BJ (cell line): Measurements from ENCODE around the gene PRSS3. TPM values are rescaled to one million over a fixed set of nuclear protein-coding genes. Genes with fewer than 3 reads are reported as not detected.
A peak's percentile ranks its signal among the peaks of the same experiment; 100 is the strongest.

Experiments used
- CTCF ChIA-PET: fragments of 350-600 bp; formaldehyde crosslinking; extraction: SDS; loops from one replicate; lab custom pipeline; 2021; ENCODE audit warnings: antibody characterized with exemption, inconsistent platforms; lab: Yijun Ruan, JAX
- POLR2A ChIA-PET: fragments of 300-600 bp; sonication (Branson Sonifier 250); formaldehyde crosslinking; extraction: SDS; loops from one replicate; lab custom pipeline; 2021; ENCODE audit warnings: antibody characterized with exemption; lab: Charles Lee
- DNase-seq: peaks from one replicate; pipeline ENCODE4 v3.0.0-alpha.2; 2011; ENCODE audit warnings: low read depth
- H3K27me3 ChIP-seq: 2 replicates; pipeline ENCODE4 v1.6.0; 2011; ENCODE audit warnings: low read length; ENCODE audit not compliant: control insufficient read depth, insufficient read depth
- H3K36me3 ChIP-seq: 2 replicates; pipeline ENCODE4 v1.5.1; 2011; ENCODE audit warnings: low read length; ENCODE audit not compliant: control insufficient read depth, insufficient read depth
- H3K4me3 ChIP-seq: 2 replicates; pipeline ENCODE4 v1.5.1; 2011; ENCODE audit warnings: low read depth, mild to moderate bottlenecking, control low read depth, low read length
- polyA plus RNA-seq: library from polyadenylated mRNA; depleted of rRNA; stranded (reverse); fragments of >200 nt; gene quantifications from 2 replicates; pipeline ENCODE4 v1.2.3, GENCODE V29; 2011
- TF ChIP-seq, protein P1 (sequence below): IDR thresholded peaks from 2 replicates; pipeline ENCODE4 v1.5.1; 2011; ENCODE audit warnings: low read depth, mild to moderate bottlenecking, control low read depth, inconsistent platforms, low read length, moderate library complexity; ENCODE audit not compliant: insufficient read depth

Gene PRSS3
- polyA plus RNA-seq, 1 experiment = 1.4 TPM

DNA sequence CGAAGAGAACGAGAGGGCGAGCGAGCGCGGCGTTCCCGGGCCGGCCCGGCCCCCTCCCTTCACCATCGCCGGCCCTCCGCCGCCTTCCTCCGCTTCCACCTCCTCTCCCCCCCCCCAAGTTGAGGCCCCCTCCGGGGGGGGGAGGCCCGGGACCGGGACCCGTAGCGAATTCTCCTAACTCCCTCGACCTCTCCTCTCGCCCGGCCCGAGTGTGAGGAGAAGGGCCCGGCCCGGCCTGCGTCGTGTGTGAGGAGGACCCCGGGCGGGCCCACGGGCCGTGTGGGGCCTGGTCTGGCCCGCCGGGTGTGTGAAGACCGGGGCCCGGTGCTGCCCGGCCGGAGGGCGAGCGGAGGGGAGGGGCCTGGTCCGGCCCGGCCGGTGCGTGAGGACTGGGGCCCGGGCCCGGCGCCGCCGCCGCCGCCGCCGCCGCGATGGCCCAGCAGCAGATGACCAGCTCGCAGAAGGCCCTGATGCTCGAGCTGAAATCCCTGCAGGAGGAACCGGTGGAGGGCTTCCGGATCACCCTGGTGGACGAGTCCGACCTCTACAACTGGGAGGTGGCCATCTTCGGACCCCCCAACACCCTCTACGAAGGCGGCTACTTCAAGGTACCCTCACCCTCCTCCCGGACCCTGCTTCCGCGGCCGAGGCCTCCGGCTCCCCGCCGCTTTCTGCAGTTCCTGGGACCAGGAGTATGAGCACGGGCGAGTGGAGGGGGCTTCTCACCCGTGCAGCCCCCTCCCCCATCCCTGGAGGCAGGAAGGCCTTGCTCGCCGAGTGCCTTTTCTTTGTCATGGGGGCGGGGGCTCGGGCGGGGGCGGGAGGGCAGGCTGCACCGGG lies 22.2 kb downstream of the PRSS3 start:
- TF ChIP-seq, protein P1, sequence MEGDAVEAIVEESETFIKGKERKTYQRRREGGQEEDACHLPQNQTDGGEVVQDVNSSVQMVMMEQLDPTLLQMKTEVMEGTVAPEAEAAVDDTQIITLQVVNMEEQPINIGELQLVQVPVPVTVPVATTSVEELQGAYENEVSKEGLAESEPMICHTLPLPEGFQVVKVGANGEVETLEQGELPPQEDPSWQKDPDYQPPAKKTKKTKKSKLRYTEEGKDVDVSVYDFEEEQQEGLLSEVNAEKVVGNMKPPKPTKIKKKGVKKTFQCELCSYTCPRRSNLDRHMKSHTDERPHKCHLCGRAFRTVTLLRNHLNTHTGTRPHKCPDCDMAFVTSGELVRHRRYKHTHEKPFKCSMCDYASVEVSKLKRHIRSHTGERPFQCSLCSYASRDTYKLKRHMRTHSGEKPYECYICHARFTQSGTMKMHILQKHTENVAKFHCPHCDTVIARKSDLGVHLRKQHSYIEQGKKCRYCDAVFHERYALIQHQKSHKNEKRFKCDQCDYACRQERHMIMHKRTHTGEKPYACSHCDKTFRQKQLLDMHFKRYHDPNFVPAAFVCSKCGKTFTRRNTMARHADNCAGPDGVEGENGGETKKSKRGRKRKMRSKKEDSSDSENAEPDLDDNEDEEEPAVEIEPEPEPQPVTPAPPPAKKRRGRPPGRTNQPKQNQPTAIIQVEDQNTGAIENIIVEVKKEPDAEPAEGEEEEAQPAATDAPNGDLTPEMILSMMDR = peak; percentile 36
- DNase-seq = no peak
- Histone ChIP-seq H3K36me3 (no peaks in the 10 kb centered on the region), H3K27me3 (no peaks in the 10 kb centered on the region), H3K4me3 (peak overlapping the region; percentile 93)
- ChIA-PET POLR2A (no interaction called here), CTCF (interaction anchor here (0.6 to 1.9 kb wide), 3 partner anchors 38 to 104 kb away, joined by 3 to 4 read pairs (median 3); no protein-coding TSS in a partner anchor)

DNA sequence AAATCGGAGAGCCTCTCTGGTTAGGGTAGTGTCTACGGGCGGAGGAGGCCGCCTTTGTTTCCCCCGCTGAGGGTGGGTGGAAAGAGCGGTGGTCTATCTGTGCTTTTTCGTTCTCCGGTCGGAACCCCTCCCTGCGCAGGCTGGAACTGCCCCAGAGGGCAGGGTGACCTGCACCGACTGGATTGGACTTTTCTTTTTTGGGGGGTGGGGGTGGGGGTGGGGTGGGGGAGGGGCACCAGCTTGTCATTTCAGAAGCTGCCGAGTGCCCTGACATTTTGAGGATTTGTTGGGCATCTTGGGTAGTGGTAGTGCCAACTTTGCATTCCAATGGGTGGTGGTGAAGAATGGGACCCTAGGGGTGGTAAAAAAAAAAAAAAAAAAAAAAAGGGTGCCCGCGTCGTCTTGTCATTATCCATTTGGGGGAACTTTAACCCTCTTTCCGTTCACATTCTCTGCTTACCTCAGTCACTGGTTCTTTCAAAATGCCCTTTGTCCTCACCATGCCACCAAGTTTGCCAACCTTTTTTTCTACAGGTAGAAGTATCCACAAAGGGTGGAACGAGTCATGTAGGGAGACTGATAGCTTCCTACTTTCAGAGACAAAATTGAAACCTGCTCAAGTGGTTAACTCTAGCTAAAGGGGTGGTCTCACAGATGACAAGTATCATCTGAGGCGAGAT lies 22.9 kb downstream of the PRSS3 start:
- Histone ChIP-seq H3K4me3 (peak overlapping the region; percentile 93), H3K27me3 (no peaks in the 10 kb centered on the region), H3K36me3 (no peaks in the 10 kb centered on the region)
- DNase-seq = no peak
- TF ChIP-seq, protein P1 = no peak
- CTCF ChIA-PET = interaction anchor here (0.6 to 1.9 kb wide), 4 partner anchors 39 to 103 kb away, joined by 3 to 4 read pairs (median 3); no protein-coding TSS in a partner anchor
- POLR2A ChIA-PET = no interaction called here

GRCh38 chr9:33818847-33819500 lies 23.6 kb downstream of the PRSS3 start:
- Histone ChIP-seq H3K4me3 (peak overlapping the region; percentile 93), H3K36me3 (no peaks in the 10 kb centered on the region), H3K27me3 (no peaks in the 10 kb centered on the region)
- DNase-seq = peak; percentile 36
- TF ChIP-seq, protein P1 = no peak
- POLR2A ChIA-PET = no interaction called here
- CTCF ChIA-PET = interaction anchor here (0.6 to 1.9 kb wide), 2 partner anchors 40 to 43 kb away, joined by 3 to 4 read pairs; no protein-coding TSS in a partner anchor

DNA sequence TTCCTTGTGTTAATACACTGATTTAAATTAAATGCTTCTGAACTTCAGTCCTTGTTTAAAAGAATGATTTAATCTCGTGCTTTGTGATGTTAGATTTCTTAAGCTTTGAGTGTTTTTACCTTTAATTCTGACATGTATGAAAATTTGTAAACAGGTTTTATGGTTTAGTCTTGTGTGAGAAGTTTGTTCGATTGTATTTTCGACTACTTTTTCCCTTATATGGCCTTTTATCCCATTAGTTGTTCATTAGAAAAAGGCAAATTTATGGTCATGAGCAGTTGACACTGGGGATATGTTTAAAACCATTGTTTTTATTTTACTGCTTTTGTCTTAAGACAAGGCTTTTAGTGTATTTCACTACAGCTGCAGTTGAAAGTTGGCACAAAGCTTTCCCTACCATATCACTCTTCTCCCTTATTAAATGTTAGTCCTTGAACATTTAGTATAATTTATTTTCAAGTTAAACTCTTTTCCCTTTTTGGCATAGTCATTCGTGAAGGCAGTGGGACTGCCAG lies 24.9 kb downstream of the PRSS3 start:
- TF ChIP-seq, protein P1 = no peak
- ChIA-PET CTCF (interaction anchor here (1.0 kb wide), 1 partner anchor 41 kb away, joined by 4 read pairs; no protein-coding TSS in a partner anchor), POLR2A (no interaction called here)
- Histone ChIP-seq H3K27me3 (no peaks in the 10 kb centered on the region), H3K4me3 (no peak overlapping the region; the same call in 1 of the 2 replicates), H3K36me3 (no peaks in the 10 kb centered on the region)
- no peak for DNase-seq
